ENCODE measurements around the gene DCDC2C.
"Not testable (repeated sequence)": the region's sequence is repeated elsewhere in the genome, so short reads cannot be mapped to it uniquely, and the experiment has no call there.

DCDC2C gene

DNA sequence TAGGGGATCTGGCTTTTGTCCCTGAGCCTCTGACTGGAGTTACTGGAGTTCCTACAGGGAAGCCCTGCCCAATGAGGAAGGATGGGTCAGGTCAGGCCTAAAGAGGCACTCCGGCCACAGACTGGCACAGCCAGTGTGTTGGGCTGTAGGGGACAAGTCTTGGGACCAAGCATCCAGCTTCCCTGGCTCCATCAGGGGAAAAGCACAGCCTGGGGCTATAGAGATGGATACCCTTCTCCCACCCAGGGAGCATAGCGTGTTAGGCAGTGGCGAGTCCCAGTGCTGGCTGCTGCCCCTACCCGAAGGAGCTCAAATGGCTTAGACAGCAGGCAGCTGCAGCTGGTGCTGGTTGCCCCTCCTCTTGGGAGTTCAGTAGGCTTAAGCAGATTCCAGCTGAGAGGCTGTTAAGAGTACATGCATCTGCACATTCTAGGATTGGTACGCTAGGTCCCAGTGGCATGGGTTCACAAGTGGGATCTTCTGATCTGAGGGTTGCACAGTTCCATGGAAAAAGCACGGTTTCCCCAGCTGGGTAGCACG lies 111.4 kb downstream of the DCDC2C start:
- H3K9me3 ChIP-seq (ENCODE audit: control insufficient read depth in 1 of 2, low read length in 2 of 2), result peaks cover 0 to 14% of the 10 kb centered on the region in 2 donors
- no peak overlapping the region for H3K27ac ChIP-seq (ENCODE audit: low read length)
- no peak overlapping the region for H3K4me3 ChIP-seq (ENCODE audit: low read depth in 1 of 2, low read length in 2 of 2)
- H3K4me1 ChIP-seq (ENCODE audit: control insufficient read depth in 1 of 2, insufficient read depth in 2 of 2, low read length in 2 of 2), result no peaks in the 10 kb centered on the region
- H3K27me3 ChIP-seq (ENCODE audit: low read depth, low read length), result no peaks in the 10 kb centered on the region
- no peaks in the 10 kb centered on the region for H3K36me3 ChIP-seq (ENCODE audit: control insufficient read depth in 1 of 2, insufficient read depth in 2 of 2, low read length in 2 of 2)

DNA sequence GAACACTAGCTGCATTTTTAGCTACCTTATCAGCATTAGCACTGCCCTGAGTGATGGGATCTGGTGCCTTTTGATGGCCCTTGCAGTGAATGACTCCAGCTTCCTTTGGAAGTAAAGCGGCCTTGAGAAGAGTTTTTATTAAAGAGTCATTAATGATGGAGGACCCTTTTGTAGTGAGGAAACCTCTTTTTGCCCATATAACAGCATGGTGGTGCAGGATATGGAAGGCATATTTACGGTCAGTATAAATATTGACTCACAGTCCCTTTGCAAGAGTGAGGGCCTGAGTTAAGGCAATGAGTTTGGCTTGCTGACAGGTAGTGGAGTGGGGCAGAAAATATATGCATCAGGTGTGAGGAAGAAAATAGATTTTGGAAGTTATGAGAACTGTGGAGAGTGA lies 113.8 kb downstream of the DCDC2C start:
- not testable (repeated sequence) for H3K27me3 ChIP-seq (ENCODE audit: low read depth, low read length); H3K4me1 ChIP-seq (ENCODE audit: control insufficient read depth in 1 of 2, insufficient read depth in 2 of 2, low read length in 2 of 2); H3K27ac ChIP-seq (ENCODE audit: low read length); H3K36me3 ChIP-seq (ENCODE audit: control insufficient read depth in 1 of 2, insufficient read depth in 2 of 2, low read length in 2 of 2); H3K4me3 ChIP-seq (ENCODE audit: low read depth in 1 of 2, low read length in 2 of 2)
- peaks cover 0 to 14% of the 10 kb centered on the region in 2 donors for H3K9me3 ChIP-seq (ENCODE audit: control insufficient read depth in 1 of 2, low read length in 2 of 2)

DNA sequence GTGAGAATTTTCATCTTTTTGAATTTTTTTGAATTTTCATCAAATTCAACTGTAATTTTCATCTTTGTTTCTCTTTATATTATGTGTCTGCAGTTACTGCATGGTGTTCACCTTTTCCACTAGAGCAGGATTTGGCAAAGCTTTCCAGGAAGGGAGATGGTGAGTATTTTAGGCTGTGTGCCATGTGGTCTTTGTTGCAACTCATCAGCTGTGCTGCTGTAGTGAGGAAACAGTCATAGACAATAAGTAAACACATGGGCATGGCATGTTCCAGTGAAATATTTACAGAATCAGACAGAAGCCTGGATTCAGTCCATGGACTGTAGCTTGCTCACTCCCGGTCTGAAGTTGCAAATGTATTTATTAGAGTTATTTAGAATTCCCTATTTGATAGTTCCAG lies 120.4 kb downstream of the DCDC2C start:
- H3K4me1 ChIP-seq (ENCODE audit: control insufficient read depth in 1 of 2, insufficient read depth in 2 of 2, low read length in 2 of 2), result no peaks in the 10 kb centered on the region
- no peaks in the 10 kb centered on the region for H3K36me3 ChIP-seq (ENCODE audit: control insufficient read depth in 1 of 2, insufficient read depth in 2 of 2, low read length in 2 of 2)
- H3K27ac ChIP-seq (ENCODE audit: low read length), result no peak overlapping the region
- H3K9me3 ChIP-seq (ENCODE audit: control insufficient read depth in 1 of 2, low read length in 2 of 2), result no peaks in the 10 kb centered on the region
- no peaks in the 10 kb centered on the region for H3K27me3 ChIP-seq (ENCODE audit: low read depth, low read length)
- H3K4me3 ChIP-seq (ENCODE audit: low read depth in 1 of 2, low read length in 2 of 2), result no peak overlapping the region

DNA sequence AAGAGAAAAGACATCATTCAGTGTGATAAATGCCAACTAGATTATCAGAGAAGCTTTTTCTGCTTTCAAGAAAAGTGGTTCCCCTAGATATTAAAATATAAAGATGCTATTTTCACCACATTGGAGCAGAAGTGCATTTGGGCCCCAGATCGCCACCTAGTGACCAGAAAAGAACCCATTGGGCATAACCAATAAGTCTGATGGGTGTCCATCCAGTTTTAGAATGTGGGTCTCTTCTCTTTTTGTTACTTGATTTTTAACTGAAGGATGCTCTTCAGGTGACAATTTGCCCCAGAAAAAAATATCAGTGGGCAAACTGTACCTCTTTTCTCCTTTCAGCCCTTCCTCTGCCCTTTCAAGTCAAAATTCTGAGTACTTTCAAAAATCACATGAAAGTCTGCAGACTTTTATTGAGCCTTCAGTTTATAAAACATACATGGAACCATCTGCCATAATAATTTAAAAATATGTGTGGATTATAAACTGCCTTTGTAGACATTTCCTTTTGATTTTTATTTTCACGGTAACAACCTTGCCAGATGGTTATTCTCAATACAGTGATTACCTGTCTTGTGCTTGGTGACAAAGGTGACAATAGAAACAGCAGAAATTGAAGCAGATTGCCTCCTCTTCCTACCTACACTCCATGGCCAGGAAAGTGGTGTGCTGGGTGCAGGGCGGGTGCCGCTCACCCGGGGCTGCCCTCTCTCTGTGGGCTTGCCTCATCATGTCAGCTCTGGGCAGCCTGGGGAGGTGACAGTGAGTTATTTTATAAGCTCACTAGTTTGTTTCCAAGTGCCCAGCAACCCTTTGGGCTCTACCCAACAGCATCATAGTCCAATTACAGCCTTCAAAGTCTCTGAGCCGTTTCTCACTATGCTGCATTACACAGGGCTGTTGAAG lies 124.5 kb downstream of the DCDC2C start:
- H3K27me3 ChIP-seq (ENCODE audit: low read depth, low read length), result no peaks in the 10 kb centered on the region
- H3K4me3 ChIP-seq (ENCODE audit: low read depth in 1 of 2, low read length in 2 of 2), result no peak overlapping the region
- no peaks in the 10 kb centered on the region for H3K4me1 ChIP-seq (ENCODE audit: control insufficient read depth in 1 of 2, insufficient read depth in 2 of 2, low read length in 2 of 2)
- no peak overlapping the region for H3K27ac ChIP-seq (ENCODE audit: low read length)
- H3K36me3 ChIP-seq (ENCODE audit: control insufficient read depth in 1 of 2, insufficient read depth in 2 of 2, low read length in 2 of 2), result no peaks in the 10 kb centered on the region
- H3K9me3 ChIP-seq (ENCODE audit: control insufficient read depth in 1 of 2, low read length in 2 of 2), result peaks cover 0 to 4% of the 10 kb centered on the region in 2 donors

DNA sequence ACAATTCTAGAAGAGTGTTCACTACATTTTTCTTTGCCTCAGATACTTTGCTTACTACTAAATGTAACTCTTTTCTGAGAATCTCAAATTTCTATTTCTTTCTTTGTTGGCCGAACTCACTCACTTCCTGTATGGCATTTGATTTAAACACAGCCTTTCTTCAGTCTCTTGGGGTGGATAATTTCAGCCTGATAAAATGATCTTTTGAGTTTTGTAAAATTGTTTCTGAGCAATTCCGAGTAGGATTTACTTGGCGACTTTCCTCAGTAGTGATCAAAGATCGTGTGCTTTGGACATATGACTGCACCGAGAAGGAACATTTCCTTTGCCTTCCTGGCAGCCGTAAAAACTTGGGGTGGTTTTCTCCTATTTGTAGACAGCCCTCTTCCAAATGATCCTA lies 127.4 kb downstream of the DCDC2C start:
- H3K27me3 ChIP-seq (ENCODE audit: low read depth, low read length), result no peaks in the 10 kb centered on the region
- no peak overlapping the region for H3K4me3 ChIP-seq (ENCODE audit: low read depth in 1 of 2, low read length in 2 of 2)
- H3K4me1 ChIP-seq (ENCODE audit: control insufficient read depth in 1 of 2, insufficient read depth in 2 of 2, low read length in 2 of 2), result no peaks in the 10 kb centered on the region
- peaks cover 0 to 5% of the 10 kb centered on the region in 2 donors for H3K9me3 ChIP-seq (ENCODE audit: control insufficient read depth in 1 of 2, low read length in 2 of 2)
- H3K36me3 ChIP-seq (ENCODE audit: control insufficient read depth in 1 of 2, insufficient read depth in 2 of 2, low read length in 2 of 2), result no peaks in the 10 kb centered on the region
- H3K27ac ChIP-seq (ENCODE audit: low read length), result no peak overlapping the region

DNA sequence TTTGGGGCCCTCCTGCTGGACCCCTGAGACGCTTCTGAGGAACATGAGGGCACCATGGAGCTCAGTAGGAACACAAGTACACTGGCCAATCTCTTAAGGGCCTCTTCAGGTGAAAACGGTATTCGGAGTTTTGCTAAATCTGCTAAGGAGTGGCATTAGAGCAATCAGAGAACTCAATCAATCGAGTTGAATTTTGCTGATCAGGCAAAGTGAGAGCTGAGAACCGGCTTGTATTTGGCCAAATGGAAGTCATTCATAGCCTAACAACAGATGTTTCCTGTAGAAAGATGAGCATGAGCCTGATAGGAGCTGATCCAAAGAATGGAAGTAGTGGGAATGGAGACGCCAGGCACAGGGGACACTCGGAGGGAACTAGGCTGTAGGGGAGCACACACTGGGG lies 133.7 kb downstream of the DCDC2C start:
- peaks cover 0 to 3% of the 10 kb centered on the region in 2 donors for H3K4me1 ChIP-seq (ENCODE audit: control insufficient read depth in 1 of 2, insufficient read depth in 2 of 2, low read length in 2 of 2)
- H3K4me3 ChIP-seq (ENCODE audit: low read depth in 1 of 2, low read length in 2 of 2), result no peak overlapping the region
- peaks cover 0 to 5% of the 10 kb centered on the region in 2 donors for H3K9me3 ChIP-seq (ENCODE audit: control insufficient read depth in 1 of 2, low read length in 2 of 2)
- no peaks in the 10 kb centered on the region for H3K36me3 ChIP-seq (ENCODE audit: control insufficient read depth in 1 of 2, insufficient read depth in 2 of 2, low read length in 2 of 2)
- H3K27ac ChIP-seq (ENCODE audit: low read length), result no peak overlapping the region
- H3K27me3 ChIP-seq (ENCODE audit: low read depth, low read length), result no peaks in the 10 kb centered on the region

DNA sequence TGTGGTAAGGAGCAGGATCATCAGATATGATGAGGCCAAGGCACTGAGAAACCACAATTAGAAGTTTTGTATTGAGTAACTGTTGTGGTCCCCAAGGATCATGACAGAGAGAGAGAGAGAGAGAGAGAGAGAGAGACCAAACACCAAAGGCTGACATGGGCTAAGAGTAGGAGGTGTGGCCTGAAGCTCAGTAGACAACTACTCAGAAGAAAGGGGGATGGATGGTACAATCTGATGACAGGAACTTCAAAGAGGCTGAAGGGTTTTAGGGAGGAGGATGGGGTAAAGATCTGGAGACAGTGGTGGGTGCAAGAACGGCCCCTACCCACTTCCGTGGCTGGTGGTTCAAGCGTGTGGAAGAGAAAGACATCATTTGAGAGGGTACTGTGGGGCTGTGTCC lies 135.0 kb downstream of the DCDC2C start:
- Histone ChIP-seq H3K27ac (ENCODE audit: low read length) (no peak overlapping the region), H3K9me3 (ENCODE audit: control insufficient read depth in 1 of 2, low read length in 2 of 2) (no peaks in the 10 kb centered on the region), H3K36me3 (ENCODE audit: control insufficient read depth in 1 of 2, insufficient read depth in 2 of 2, low read length in 2 of 2) (no peaks in the 10 kb centered on the region), H3K27me3 (ENCODE audit: low read depth, low read length) (no peaks in the 10 kb centered on the region), H3K4me3 (ENCODE audit: low read depth in 1 of 2, low read length in 2 of 2) (no peak overlapping the region), H3K4me1 (ENCODE audit: control insufficient read depth in 1 of 2, insufficient read depth in 2 of 2, low read length in 2 of 2) (peaks cover 0 to 3% of the 10 kb centered on the region in 2 donors)

DNA sequence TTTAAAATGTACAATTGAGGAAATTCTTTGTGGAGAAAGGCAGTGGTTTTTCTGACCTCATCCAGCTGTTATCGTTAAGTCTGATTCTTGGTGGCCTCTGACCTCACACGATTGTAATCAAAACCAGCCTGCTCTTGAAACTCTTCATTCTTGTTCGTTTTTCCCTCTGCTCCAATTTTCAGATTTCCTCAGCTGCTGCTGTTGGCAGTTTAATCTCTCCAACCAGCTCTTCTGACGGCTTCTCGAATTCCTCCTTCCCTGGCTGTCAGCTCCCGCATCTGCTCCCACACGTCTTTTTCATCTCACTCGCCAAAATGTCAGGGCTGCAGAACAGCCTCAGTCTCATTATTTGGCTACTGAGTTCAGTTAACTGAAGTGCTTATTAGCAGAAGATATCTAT lies 136.1 kb downstream of the DCDC2C start:
- Histone ChIP-seq H3K27me3 (ENCODE audit: low read depth, low read length) (no peaks in the 10 kb centered on the region), H3K27ac (ENCODE audit: low read length) (no peak overlapping the region)

DNA sequence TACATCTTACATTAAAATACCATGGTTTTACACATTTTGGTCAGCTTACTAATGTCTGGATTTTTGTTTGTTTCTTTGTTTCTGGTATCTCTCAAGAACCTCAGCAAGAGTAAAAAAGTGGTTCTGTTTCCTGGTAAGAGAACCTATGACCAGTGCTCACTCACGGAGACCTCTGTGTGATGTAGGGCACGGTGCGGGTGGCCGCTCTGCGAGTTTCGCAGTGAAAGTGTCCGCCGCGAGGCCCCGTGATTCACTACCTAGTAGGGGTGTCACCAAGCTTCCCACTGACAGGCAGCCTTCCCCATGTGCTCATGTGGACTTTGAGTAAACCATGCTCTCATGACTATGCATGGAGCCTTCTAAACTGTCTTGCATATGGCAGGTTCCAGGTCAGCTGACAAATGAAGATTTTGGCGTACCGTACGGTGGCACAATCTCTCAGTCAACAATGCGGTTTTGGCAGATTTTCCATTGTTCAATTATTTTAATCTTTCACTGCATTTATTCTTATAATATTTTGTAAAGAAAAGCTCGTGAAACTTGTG lies 137.3 kb downstream of the DCDC2C start:
- Histone ChIP-seq H3K4me1 (ENCODE audit: control insufficient read depth in 1 of 2, insufficient read depth in 2 of 2, low read length in 2 of 2) (peaks cover 0 to 3% of the 10 kb centered on the region in 2 donors), H3K4me3 (ENCODE audit: low read depth in 1 of 2, low read length in 2 of 2) (no peak overlapping the region), H3K27me3 (ENCODE audit: low read depth, low read length) (no peaks in the 10 kb centered on the region), H3K36me3 (ENCODE audit: control insufficient read depth in 1 of 2, insufficient read depth in 2 of 2, low read length in 2 of 2) (no peaks in the 10 kb centered on the region), H3K27ac (ENCODE audit: low read length) (no peak overlapping the region), H3K9me3 (ENCODE audit: control insufficient read depth in 1 of 2, low read length in 2 of 2) (no peaks in the 10 kb centered on the region)

More for the DNA sequence above, 136.1 kb downstream of the DCDC2C start:
- Histone ChIP-seq H3K36me3 (ENCODE audit: control insufficient read depth in 1 of 2, insufficient read depth in 2 of 2, low read length in 2 of 2) (no peaks in the 10 kb centered on the region), H3K9me3 (ENCODE audit: control insufficient read depth in 1 of 2, low read length in 2 of 2) (no peaks in the 10 kb centered on the region), H3K4me3 (ENCODE audit: low read depth in 1 of 2, low read length in 2 of 2) (no peak overlapping the region), H3K4me1 (ENCODE audit: control insufficient read depth in 1 of 2, insufficient read depth in 2 of 2, low read length in 2 of 2) (peaks cover 0 to 3% of the 10 kb centered on the region in 2 donors)

DNA sequence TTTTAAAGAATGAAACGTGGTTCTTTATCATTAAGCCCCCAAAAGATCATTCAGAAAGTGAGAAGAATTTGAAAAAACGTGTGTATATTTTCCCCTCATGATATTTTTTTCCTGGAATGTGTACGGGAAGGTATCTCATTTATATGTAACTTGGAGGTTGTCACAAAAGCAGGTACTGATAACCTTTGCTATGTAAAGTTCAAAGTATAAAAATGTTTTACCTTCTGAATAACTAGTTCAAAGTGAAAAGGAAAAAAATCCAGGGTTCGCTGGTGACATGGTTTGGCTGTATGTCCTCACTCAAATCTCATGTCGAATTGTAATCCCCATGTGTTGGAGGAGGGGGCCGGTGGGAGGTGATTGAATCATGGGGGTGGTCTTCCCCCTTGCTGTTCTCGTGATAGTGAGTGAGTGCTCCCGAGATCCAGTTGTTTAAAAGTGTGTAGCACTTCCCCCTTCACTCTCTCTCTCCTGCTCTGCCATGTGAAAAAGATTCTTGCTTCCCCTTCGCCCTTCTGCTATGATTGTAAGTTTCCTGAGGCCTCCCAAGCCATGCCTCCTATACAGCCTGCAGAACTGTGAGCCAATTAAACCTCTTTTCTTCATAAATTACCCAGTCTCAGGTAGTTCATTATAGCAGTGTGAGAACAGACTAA lies 144.2 kb downstream of the DCDC2C start:
- H3K4me1 ChIP-seq (ENCODE audit: control insufficient read depth in 1 of 2, insufficient read depth in 2 of 2, low read length in 2 of 2), result no peaks in the 10 kb centered on the region
- no peaks in the 10 kb centered on the region for H3K27me3 ChIP-seq (ENCODE audit: low read depth, low read length)
- H3K4me3 ChIP-seq (ENCODE audit: low read depth in 1 of 2, low read length in 2 of 2), result no peak overlapping the region
- H3K36me3 ChIP-seq (ENCODE audit: control insufficient read depth in 1 of 2, insufficient read depth in 2 of 2, low read length in 2 of 2), result no peaks in the 10 kb centered on the region
- H3K27ac ChIP-seq (ENCODE audit: low read length), result no peak overlapping the region
- no peaks in the 10 kb centered on the region for H3K9me3 ChIP-seq (ENCODE audit: control insufficient read depth in 1 of 2, low read length in 2 of 2)

DNA sequence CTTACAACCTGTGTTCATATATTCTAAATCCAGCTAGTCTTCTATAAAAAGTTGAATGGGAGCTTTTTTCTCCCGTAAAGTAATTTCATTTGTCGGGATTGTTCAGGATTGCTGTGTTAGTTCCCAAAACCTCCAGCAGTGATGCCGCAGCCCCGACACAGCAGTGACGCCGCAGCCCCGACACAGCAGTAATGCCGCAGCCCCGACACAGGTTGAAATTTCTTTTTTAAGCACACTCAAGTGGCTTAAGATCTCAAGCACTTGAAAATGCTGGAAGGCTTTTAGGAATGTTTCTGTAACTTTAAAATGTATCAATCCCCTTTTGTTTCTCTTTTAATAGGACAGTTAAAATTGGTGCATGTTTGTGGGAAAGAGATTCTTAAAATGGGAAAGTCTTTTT lies 145.4 kb downstream of the DCDC2C start:
- Histone ChIP-seq H3K4me3 (ENCODE audit: low read depth in 1 of 2, low read length in 2 of 2) (no peak overlapping the region), H3K4me1 (ENCODE audit: control insufficient read depth in 1 of 2, insufficient read depth in 2 of 2, low read length in 2 of 2) (no peaks in the 10 kb centered on the region), H3K27ac (ENCODE audit: low read length) (no peak overlapping the region), H3K36me3 (ENCODE audit: control insufficient read depth in 1 of 2, insufficient read depth in 2 of 2, low read length in 2 of 2) (no peaks in the 10 kb centered on the region), H3K27me3 (ENCODE audit: low read depth, low read length) (no peaks in the 10 kb centered on the region), H3K9me3 (ENCODE audit: control insufficient read depth in 1 of 2, low read length in 2 of 2) (peaks cover 3 to 10% of the 10 kb centered on the region in 2 donors)

Measured in muscle layer of duodenum (tissue), 2 donors.